Endothelial cell of umbilical vein (primary cell): Measurements from ENCODE around the gene CAMK2D. TPM values are rescaled to one million over a fixed set of nuclear protein-coding genes. Genes with fewer than 3 reads are reported as not detected.

Experiments
- BruUV-seq: library from RNA; stranded (reverse); fragments of 400-500 nt; replicated peaks from 2 replicates; lab custom pipeline; 2021; lab: Mats Ljungman, UMichigan
- CTCF ChIA-PET: fragments of 300-600, 350-600 bp; sonication (Branson Sonifier 250); formaldehyde crosslinking; loops from one replicate; lab custom pipeline; 2021; ENCODE audit warnings: antibody characterized with exemption, inconsistent platforms; lab: Charles Lee
- POLR2A ChIA-PET: fragments of 300-600, 350-600 bp; sonication (Branson Sonifier 250); formaldehyde crosslinking; loops from one replicate; lab custom pipeline; 2021; ENCODE audit warnings: antibody characterized with exemption, inconsistent platforms; lab: Charles Lee
- DNase-seq: peaks from one replicate; pipeline ENCODE4 v3.0.0-alpha.2; 2011; ENCODE audit warnings: low read depth, low spot score
- FAIRE-seq: peaks from 2 replicates; lab custom pipeline; 2011; peaks lifted over from hg19 to GRCh38; lab: Jason Lieb, UNC
- H2AFZ ChIP-seq: 2 replicates; pipeline ENCODE4 v1.6.0; 2012; ENCODE audit warnings: low read depth, low read length, control low read depth, inconsistent platforms
- H3K27ac ChIP-seq: 2 replicates; pipeline ENCODE4 v1.5.1; 2011; ENCODE audit warnings: low read depth, mild to moderate bottlenecking, control low read depth, low read length, moderate library complexity; ENCODE audit not compliant: insufficient read depth
- H3K27me3 ChIP-seq, 2 experiments: 2 replicates each; pipeline versions ENCODE4 v1.6.0 to v1.6.1; 2011; ENCODE audit warnings: low read length in 2 of 2, mixed read lengths in 1 of 2; ENCODE audit not compliant: control insufficient read depth in 2 of 2, insufficient read depth in 2 of 2
- H3K36me3 ChIP-seq, 2 experiments: 2 replicates in 1 of 2; 3 replicates in 1 of 2; pipeline ENCODE4 v1.5.1; 2011; ENCODE audit warnings: low read length in 2 of 2, mild to moderate bottlenecking in 1 of 2, moderate library complexity in 1 of 2; ENCODE audit not compliant: control insufficient read depth in 2 of 2, insufficient read depth in 2 of 2; ENCODE audit errors: extremely low read depth in 1 of 2
- H3K4me1 ChIP-seq: 3 replicates; pipeline ENCODE4 v1.5.1; 2011; ENCODE audit warnings: mild to moderate bottlenecking, low read length; ENCODE audit not compliant: control insufficient read depth, insufficient read depth; ENCODE audit errors: extremely low read depth
- H3K4me2 ChIP-seq: 2 replicates; pipeline ENCODE4 v1.6.1; 2011; ENCODE audit warnings: low read length, control low read depth, mixed read lengths; ENCODE audit not compliant: insufficient read depth
- H3K4me3 ChIP-seq, 3 experiments: fragments of 200-600 bp in 1 of 3; sonication (generic), shearing (Covaris generic) in 1 of 3; replicated peaks in 1 of 3; 2 replicates each; pipeline ENCODE4 v1.5.1; 2011 to 2016; ENCODE audit warnings: control low read depth in 3 of 3, low read length in 3 of 3, mild to moderate bottlenecking in 2 of 3, inconsistent platforms in 1 of 3, low read depth in 1 of 3, moderate library complexity in 1 of 3; ENCODE audit not compliant: insufficient read depth in 1 of 3
- H3K79me2 ChIP-seq: 2 replicates; pipeline ENCODE4 v1.6.0; 2012; ENCODE audit warnings: low read length, inconsistent platforms; ENCODE audit not compliant: control insufficient read depth, insufficient read depth
- H3K9ac ChIP-seq: replicated peaks from 2 replicates; pipeline ENCODE3; 2011; ENCODE audit warnings: low read length, control low read depth; ENCODE audit not compliant: insufficient read depth; ENCODE audit errors: extremely low read depth
- H3K9me1 ChIP-seq: replicated peaks from 3 replicates; pipeline ENCODE4 v1.6.0; 2011; ENCODE audit warnings: mild to moderate bottlenecking, low read length; ENCODE audit not compliant: control insufficient read depth, insufficient read depth; ENCODE audit errors: extremely low read depth
- H3K9me3 ChIP-seq: replicated peaks from 2 replicates; pipeline ENCODE4 v1.5.1; 2012; ENCODE audit warnings: low read length, inconsistent platforms; ENCODE audit not compliant: control insufficient read depth, insufficient read depth
- H4K20me1 ChIP-seq: replicated peaks from 2 replicates; pipeline ENCODE3; 2011; ENCODE audit warnings: mild to moderate bottlenecking, low read length; ENCODE audit not compliant: control insufficient read depth, insufficient read depth; ENCODE audit errors: extremely low read depth
- EZH2 ChIP-seq: IDR thresholded peaks from 2 replicates; pipeline ENCODE4 v1.6.1; 2012; ENCODE audit warnings: borderline replicate concordance, low read depth, mild to moderate bottlenecking, moderate library complexity, low read length, inconsistent platforms; ENCODE audit not compliant: severe bottlenecking
- FOS ChIP-seq: IDR thresholded peaks from 2 replicates; pipeline ENCODE4 v1.6.1; 2011; ENCODE audit warnings: mild to moderate bottlenecking, low read length, moderate library complexity, borderline replicate concordance; ENCODE audit not compliant: insufficient read depth
- GATA2 ChIP-seq: IDR thresholded peaks from 2 replicates; pipeline ENCODE4 v1.7.0; 2011; ENCODE audit warnings: low read depth, mild to moderate bottlenecking, moderate library complexity, mixed read lengths, low read length; ENCODE audit not compliant: insufficient read length, insufficient read depth
- MYC ChIP-seq: IDR thresholded peaks from one replicate; pipeline ENCODE4 v1.6.1; 2011; ENCODE audit warnings: mild to moderate bottlenecking, low read depth, low read length
- POLR2A ChIP-seq: IDR thresholded peaks from 2 replicates; pipeline ENCODE4 v1.6.1; 2012; ENCODE audit warnings: low read depth, mild to moderate bottlenecking, control low read depth, low read length
- dilution Hi-C: fragments of 300-500 bp; cut with MboI; formaldehyde crosslinking; loops from one replicate; pipeline ENCODE4 v1.15.0; 2019; ENCODE audit warnings: low sequenced_read_pairs; ENCODE audit not compliant: extremely low pct_ligation_motif_present
- intact Hi-C: fragments of 100-400 bp; cut with micrococcal nuclease; formaldehyde crosslinking; loops from one replicate; pipeline ENCODE4 v1.10.0; 2022
- polyA plus RNA-seq, 4 experiments: library from polyadenylated mRNA; depleted of rRNA in 3 of 4; stranded (reverse) in 3 of 4; unstranded in 1 of 4; fragments of >200 nt; gene quantifications; 2 replicates each; pipeline versions ENCODE4 v1.2.1 to v1.2.3, GENCODE V29; 2011 to 2012; ENCODE audit warnings: missing spikeins in 1 of 4
- total RNA-seq: library from RNA; stranded (reverse); gene quantifications from 2 replicates; pipeline ENCODE4 v1.2.3, GENCODE V29; 2021
- TF ChIP-seq, protein P1 (sequence below), 2 donors: IDR thresholded peaks; 1 replicate in 1 of 2; 2 replicates in 1 of 2; pipeline ENCODE4 v1.5.1; 2011; ENCODE audit warnings: low read length in 2 of 2, mild to moderate bottlenecking in 2 of 2, moderate library complexity in 2 of 2, control low read depth in 1 of 2, inconsistent platforms in 1 of 2, low read depth in 1 of 2; ENCODE audit not compliant: insufficient read depth in 1 of 2; ENCODE audit errors: extremely low read depth in 1 of 2
- TF ChIP-seq, protein P2 (sequence below): IDR thresholded peaks from 2 replicates; pipeline ENCODE4 v1.6.1; 2011; ENCODE audit not compliant: insufficient read depth, insufficient read length

Gene CAMK2D
- total and polyA plus RNA-seq, 2 donors (not counting 3 experiments of a cell fraction or from before 2014, with no cell fraction given): 10.4 to 30.7 TPM

DNA sequence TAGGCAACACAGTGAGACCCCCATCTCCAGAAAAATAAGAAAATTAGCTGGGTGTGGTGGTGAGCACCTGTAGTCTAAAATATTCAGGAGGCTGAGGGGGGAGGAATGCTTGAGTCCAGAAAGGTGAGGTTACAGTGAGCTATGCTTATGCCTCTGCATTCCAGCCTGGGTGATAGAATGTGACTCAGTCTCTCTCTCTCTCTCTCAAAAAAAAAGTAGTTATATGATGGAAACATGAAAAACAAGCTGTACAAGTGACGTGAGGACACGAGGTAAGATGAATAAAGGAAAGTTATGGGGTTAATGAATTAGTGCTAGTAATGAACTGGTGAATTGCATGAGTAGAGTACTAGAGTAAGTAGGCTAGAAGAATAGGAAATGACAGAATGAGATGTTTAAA, 21.8 kb upstream of the CAMK2D start:
- BruUV-seq: no TSS peak
- H3K4me2 ChIP-seq: no peak overlapping the region
- no peak for FAIRE-seq
- no peaks in the 10 kb centered on the region for H3K27me3 ChIP-seq
- intact Hi-C loops (loop anchor here (5.0 to 10.0 kb wide), 5 partner anchors 54 to 912 kb away; no protein-coding TSS in a partner anchor), dilution Hi-C loops (no loop called here)
- no peak overlapping the region for H3K9ac ChIP-seq
- no peaks in the 10 kb centered on the region for H3K79me2 ChIP-seq
- no peak overlapping the region for H3K4me3 ChIP-seq
- no peaks in the 10 kb centered on the region for H3K9me1 ChIP-seq
- ChIA-PET CTCF (interaction anchor here (0.8 to 3.4 kb wide), 11 partner anchors 10 to 595 kb away, joined by 3 to 18 read pairs (median 3); no protein-coding TSS in a partner anchor), POLR2A (no interaction called here)
- H3K9me3 ChIP-seq: no peaks in the 10 kb centered on the region
- DNase-seq: no peak
- TF ChIP-seq GATA2: no peak
- TF ChIP-seq, protein P1, sequence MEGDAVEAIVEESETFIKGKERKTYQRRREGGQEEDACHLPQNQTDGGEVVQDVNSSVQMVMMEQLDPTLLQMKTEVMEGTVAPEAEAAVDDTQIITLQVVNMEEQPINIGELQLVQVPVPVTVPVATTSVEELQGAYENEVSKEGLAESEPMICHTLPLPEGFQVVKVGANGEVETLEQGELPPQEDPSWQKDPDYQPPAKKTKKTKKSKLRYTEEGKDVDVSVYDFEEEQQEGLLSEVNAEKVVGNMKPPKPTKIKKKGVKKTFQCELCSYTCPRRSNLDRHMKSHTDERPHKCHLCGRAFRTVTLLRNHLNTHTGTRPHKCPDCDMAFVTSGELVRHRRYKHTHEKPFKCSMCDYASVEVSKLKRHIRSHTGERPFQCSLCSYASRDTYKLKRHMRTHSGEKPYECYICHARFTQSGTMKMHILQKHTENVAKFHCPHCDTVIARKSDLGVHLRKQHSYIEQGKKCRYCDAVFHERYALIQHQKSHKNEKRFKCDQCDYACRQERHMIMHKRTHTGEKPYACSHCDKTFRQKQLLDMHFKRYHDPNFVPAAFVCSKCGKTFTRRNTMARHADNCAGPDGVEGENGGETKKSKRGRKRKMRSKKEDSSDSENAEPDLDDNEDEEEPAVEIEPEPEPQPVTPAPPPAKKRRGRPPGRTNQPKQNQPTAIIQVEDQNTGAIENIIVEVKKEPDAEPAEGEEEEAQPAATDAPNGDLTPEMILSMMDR (IDR thresholded peaks at IDR 0.05; ENCODE audit: extremely low read depth in 1 of 2, insufficient read depth in 1 of 2, low read depth in 1 of 2, low read length in 2 of 2): no peak
- TF ChIP-seq, protein P2, sequence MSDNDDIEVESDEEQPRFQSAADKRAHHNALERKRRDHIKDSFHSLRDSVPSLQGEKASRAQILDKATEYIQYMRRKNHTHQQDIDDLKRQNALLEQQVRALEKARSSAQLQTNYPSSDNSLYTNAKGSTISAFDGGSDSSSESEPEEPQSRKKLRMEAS: no peak
- no peak for TF ChIP-seq POLR2A
- TF ChIP-seq EZH2: no peak
- no peak for TF ChIP-seq FOS
- TF ChIP-seq MYC: no peak
- no peaks in the 10 kb centered on the region for H4K20me1 ChIP-seq
- H3K27ac ChIP-seq: no peak overlapping the region
- H3K4me1 ChIP-seq: peaks cover 19% of the 10 kb centered on the region
- no peaks in the 10 kb centered on the region for H3K36me3 ChIP-seq
- H2AFZ ChIP-seq: no peak overlapping the region
